Parathyroid adenoma (tissue), 2 donors: ENCODE results near the gene ARHGAP42.
"Not testable (repeated sequence)": the region's sequence is repeated elsewhere in the genome, so short reads cannot be mapped to it uniquely, and the experiment has no call there.

Experiments used
- H2AFZ ChIP-seq: fragments of 300-600 bp; sonication (generic); one replicate; pipeline ENCODE4 v1.7.0; 2017; ENCODE audit warnings: antibody characterized with exemption, mild to moderate bottlenecking
- H3K27ac ChIP-seq: fragments of 300-600 bp; sonication (generic); one replicate; pipeline ENCODE4 v1.7.0; 2017
- H3K27me3 ChIP-seq: fragments of 300-600 bp; sonication (generic); one replicate; pipeline ENCODE4 v1.7.0; 2017; ENCODE audit warnings: low read length; ENCODE audit not compliant: control insufficient read depth, insufficient read depth
- H3K36me3 ChIP-seq: fragments of 300-600 bp; sonication (generic); one replicate; pipeline ENCODE4 v1.7.0; 2017; ENCODE audit warnings: low read length; ENCODE audit not compliant: control insufficient read depth, insufficient read depth
- H3K4me1 ChIP-seq: fragments of 300-600 bp; sonication (generic); one replicate; pipeline ENCODE4 v1.7.0; 2017; ENCODE audit warnings: control low read depth
- H3K4me2 ChIP-seq: fragments of 300-600 bp; sonication (generic); one replicate; pipeline ENCODE4 v1.7.0; 2017; ENCODE audit warnings: low read length
- H3K4me3 ChIP-seq: fragments of 300-600 bp; sonication (generic); one replicate; pipeline ENCODE4 v1.7.0; 2017; ENCODE audit warnings: low read depth, low read length
- H3K79me2 ChIP-seq: fragments of 300-600 bp; sonication (generic); one replicate; pipeline ENCODE4 v1.7.0; 2017; ENCODE audit warnings: control low read depth
- H3K9ac ChIP-seq: fragments of 300-600 bp; sonication (generic); one replicate; pipeline ENCODE4 v1.7.0; 2017; ENCODE audit warnings: mild to moderate bottlenecking
- H3K9me3 ChIP-seq: fragments of 300-600 bp; sonication (generic); one replicate; pipeline ENCODE4 v1.7.0; 2017; ENCODE audit warnings: low read length; ENCODE audit not compliant: control insufficient read depth
- TF ChIP-seq, protein P1 (sequence below): fragments of 300-600 bp; sonication (generic); IDR thresholded peaks from one replicate; pipeline ENCODE4 v1.7.0; 2017; ENCODE audit warnings: antibody characterized with exemption, mild to moderate bottlenecking
- donor health status: primary hyperparathyroidism.

Gene ARHGAP42

DNA sequence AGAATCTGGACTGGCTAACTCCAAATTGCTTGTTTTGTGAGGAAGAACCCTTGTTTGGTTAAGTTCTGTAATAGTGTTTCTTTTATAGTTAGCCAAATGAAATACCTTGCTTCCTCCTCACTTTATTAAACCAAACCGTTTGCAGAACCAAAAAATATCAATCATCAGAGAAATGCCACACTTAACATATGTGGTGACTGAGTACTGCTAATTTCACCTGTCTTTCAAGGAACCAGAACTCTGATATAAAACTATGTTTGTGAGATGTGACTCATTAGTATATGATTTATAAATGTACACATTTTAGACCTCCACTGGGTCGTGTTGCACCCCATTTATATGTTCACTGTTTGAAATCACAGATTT lies 322.6 kb downstream of the ARHGAP42 start:
- H3K27ac ChIP-seq, result no peak overlapping the region
- H3K9me3 ChIP-seq, result no peaks in the 10 kb centered on the region
- no peaks in the 10 kb centered on the region for H3K27me3 ChIP-seq
- TF ChIP-seq, protein P1, sequence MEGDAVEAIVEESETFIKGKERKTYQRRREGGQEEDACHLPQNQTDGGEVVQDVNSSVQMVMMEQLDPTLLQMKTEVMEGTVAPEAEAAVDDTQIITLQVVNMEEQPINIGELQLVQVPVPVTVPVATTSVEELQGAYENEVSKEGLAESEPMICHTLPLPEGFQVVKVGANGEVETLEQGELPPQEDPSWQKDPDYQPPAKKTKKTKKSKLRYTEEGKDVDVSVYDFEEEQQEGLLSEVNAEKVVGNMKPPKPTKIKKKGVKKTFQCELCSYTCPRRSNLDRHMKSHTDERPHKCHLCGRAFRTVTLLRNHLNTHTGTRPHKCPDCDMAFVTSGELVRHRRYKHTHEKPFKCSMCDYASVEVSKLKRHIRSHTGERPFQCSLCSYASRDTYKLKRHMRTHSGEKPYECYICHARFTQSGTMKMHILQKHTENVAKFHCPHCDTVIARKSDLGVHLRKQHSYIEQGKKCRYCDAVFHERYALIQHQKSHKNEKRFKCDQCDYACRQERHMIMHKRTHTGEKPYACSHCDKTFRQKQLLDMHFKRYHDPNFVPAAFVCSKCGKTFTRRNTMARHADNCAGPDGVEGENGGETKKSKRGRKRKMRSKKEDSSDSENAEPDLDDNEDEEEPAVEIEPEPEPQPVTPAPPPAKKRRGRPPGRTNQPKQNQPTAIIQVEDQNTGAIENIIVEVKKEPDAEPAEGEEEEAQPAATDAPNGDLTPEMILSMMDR, result no peak
- H3K9ac ChIP-seq, result no peak overlapping the region
- H3K4me2 ChIP-seq, result no peak overlapping the region
- no peak overlapping the region for H3K4me3 ChIP-seq
- no peaks in the 10 kb centered on the region for H3K4me1 ChIP-seq
- no peak overlapping the region for H2AFZ ChIP-seq
- no peaks in the 10 kb centered on the region for H3K79me2 ChIP-seq
- H3K36me3 ChIP-seq, result no peaks in the 10 kb centered on the region

DNA sequence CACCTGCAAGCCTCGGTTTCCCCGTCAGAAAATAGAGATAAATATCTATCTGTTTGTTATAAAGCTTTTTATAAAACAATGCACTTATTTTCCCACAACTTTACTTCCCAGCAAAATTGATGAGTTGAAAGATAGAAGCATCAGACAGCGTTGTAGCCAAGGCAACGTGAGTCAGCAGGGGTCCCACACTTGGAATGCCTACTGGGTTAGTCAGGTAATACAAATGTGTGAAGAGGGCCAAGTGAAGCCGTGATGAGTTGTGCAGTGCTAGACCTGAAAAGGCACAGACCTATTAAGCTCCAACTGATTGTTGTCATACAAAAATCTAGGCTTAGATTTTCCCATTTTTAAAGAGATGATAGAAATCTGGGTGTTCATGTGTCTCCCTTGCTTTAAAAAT lies 323.8 kb downstream of the ARHGAP42 start:
- H3K9me3 ChIP-seq, result no peaks in the 10 kb centered on the region
- H3K9ac ChIP-seq, result no peak overlapping the region
- no peaks in the 10 kb centered on the region for H3K79me2 ChIP-seq
- no peaks in the 10 kb centered on the region for H3K4me1 ChIP-seq
- no peak overlapping the region for H2AFZ ChIP-seq
- TF ChIP-seq, protein P1, result no peak
- no peak overlapping the region for H3K27ac ChIP-seq
- H3K36me3 ChIP-seq, result no peaks in the 10 kb centered on the region
- no peak overlapping the region for H3K4me2 ChIP-seq
- H3K27me3 ChIP-seq, result no peaks in the 10 kb centered on the region
- no peak overlapping the region for H3K4me3 ChIP-seq

DNA sequence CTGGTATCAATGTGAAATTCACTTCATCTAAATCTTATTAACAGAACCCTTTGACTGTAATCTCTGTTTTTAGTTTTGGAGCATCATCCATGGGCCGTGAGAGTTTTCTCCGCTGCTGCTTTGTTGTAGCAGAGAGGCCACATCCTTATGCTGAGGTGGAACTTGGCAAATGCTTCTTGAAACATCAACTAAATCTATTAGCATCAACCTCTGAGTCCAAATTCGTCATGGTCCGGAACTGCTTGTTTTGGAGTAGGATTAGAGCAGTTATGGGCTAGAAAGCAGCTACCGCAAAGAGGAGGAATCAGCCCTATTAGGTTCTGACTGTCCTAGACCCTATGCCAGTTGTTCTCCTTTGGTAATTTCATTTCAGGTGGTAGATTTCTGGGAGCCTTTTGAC lies 324.8 kb downstream of the ARHGAP42 start:
- no peaks in the 10 kb centered on the region for H3K4me1 ChIP-seq
- TF ChIP-seq, protein P1, result no peak
- no peak overlapping the region for H2AFZ ChIP-seq
- H3K4me3 ChIP-seq, result no peak overlapping the region
- H3K27me3 ChIP-seq, result no peaks in the 10 kb centered on the region
- no peak overlapping the region for H3K4me2 ChIP-seq
- no peaks in the 10 kb centered on the region for H3K79me2 ChIP-seq
- H3K27ac ChIP-seq, result no peak overlapping the region
- H3K9me3 ChIP-seq, result no peaks in the 10 kb centered on the region
- H3K9ac ChIP-seq, result no peak overlapping the region
- H3K36me3 ChIP-seq, result no peaks in the 10 kb centered on the region

DNA sequence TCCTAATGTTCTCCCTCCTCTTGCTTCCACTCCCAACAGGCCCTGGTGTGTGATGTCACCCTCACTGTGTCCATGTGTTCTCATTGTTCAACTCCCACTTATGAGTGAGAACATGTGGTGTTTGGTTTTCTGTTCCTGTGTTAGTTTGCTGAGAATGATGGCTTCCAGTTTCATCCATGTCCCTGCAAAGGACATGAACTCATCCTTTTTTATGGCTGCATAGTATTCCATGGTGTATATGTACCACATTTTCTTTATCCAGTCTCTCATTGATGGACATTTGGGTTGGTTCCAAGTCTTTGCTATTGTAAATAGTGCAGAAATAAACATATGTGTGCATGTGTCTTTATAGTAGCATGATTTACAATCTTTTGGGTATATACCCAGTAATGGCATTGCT lies 326.6 kb downstream of the ARHGAP42 start:
- not testable (repeated sequence) for H3K4me3 ChIP-seq, H3K79me2 ChIP-seq, H2AFZ ChIP-seq, H3K36me3 ChIP-seq, H3K4me2 ChIP-seq, H3K9me3 ChIP-seq, H3K4me1 ChIP-seq, H3K27me3 ChIP-seq, H3K9ac ChIP-seq, H3K27ac ChIP-seq

DNA sequence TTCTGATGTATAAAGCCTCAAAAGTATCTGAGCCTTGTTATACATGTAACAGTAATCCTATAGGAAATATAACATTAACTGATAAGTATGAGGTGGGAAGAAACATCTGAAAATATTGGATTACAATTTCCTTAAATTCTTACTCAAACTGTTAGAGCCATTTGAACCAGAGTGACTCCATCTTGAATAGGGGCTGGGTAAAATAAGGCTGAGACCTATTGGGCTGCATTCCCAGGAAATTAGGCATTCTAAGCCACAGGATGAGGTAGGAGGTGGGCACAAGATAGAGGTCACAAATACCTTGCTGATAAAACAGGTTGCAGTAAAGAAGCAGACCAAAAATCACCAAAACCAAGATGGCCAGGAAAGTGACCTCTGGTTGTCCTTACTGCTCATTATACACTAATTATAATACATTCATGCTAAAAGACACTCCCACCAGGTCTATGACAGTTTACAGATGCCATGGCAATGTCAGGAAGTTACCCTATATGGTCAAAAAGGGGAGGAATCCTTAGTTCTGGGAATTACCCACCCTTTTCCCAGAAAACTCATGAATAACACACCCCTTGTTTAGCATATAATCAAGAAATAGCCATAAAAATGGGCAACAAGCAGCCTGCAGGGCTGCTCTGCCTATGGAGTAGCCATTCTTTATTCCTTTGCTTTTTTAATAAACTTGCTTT lies 327.7 kb downstream of the ARHGAP42 start:
- Histone ChIP-seq H3K4me2 (no peak overlapping the region), H3K4me1 (no peaks in the 10 kb centered on the region), H3K27me3 (no peaks in the 10 kb centered on the region), H3K79me2 (no peaks in the 10 kb centered on the region), H3K27ac (no peak overlapping the region), H3K9ac (no peak overlapping the region), H3K4me3 (no peak overlapping the region), H3K9me3 (no peaks in the 10 kb centered on the region), H2AFZ (no peak overlapping the region), H3K36me3 (no peaks in the 10 kb centered on the region)
- TF ChIP-seq, protein P1, result no peak
